ENCODE measurements around the gene USP48.
"Not testable (repeated sequence)": the region's sequence is repeated elsewhere in the genome, so short reads cannot be mapped to it uniquely, and the experiment has no call there.

DNA sequence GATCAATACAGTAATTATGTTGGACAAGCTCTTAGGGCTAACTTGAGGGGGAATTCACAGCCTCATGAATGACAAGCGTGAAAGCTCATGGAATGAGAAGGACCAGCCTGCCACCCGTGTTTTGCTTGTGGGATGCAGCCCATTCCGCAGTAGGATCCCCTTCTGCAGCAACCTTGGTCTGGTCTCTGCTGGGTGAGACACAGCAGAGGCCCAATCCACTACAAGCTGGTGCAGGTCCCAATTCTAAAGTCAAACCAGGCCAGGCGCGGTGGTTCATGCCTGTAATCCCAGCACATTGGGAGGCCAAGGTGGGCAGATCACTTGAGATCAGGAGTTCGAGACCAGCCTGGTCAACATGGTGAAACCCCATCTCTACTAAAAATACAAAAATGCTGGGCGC, 109.1 kb downstream of the USP48 start:
- not testable (repeated sequence) for TF ChIP-seq YY1 (IDR thresholded peaks at IDR 0.05; ENCODE audit: insufficient read depth, insufficient read length); SUZ12 (IDR thresholded peaks at IDR 0.05; ENCODE audit: extremely low read depth, insufficient read depth, insufficient read length); ZNF274 (IDR thresholded peaks at IDR 0.05; ENCODE audit: low read depth, low read length)
